K562 (cell line): Measurements from ENCODE around the gene USP49. TPM values are rescaled to one million over a fixed set of nuclear protein-coding genes. Genes with fewer than 3 reads are reported as not detected.
A peak's percentile ranks its signal among the peaks of the same experiment; 100 is the strongest.

ENCODE experiments used
- CCNT2 ChIP-seq: IDR thresholded peaks from 2 replicates; pipeline ENCODE4 v1.6.1; 2011; ENCODE audit warnings: borderline replicate concordance, low read depth, mild to moderate bottlenecking, moderate library complexity, mixed read lengths, low read length; ENCODE audit not compliant: insufficient read length; ENCODE audit errors: extremely low read depth
- CEBPB ChIP-seq: fragments of 450-650 bp; IDR thresholded peaks from 2 replicates; pipeline ENCODE4 v1.6.1; 2016; ENCODE audit warnings: missing genetic modification characterization, missing compliant biosample characterization
- HMG20B ChIP-seq: fragments of 250-450 bp; sonication (Bioruptor Pico); IDR thresholded peaks from 2 replicates; pipeline ENCODE4 v1.5.0; 2021; ENCODE audit warnings: mild to moderate bottlenecking
- HMGXB4 ChIP-seq: sonication (generic); formaldehyde crosslinking; IDR thresholded peaks from 2 replicates; pipeline ENCODE4 v1.8.1; 2023; ENCODE audit warnings: mild to moderate bottlenecking, missing genetic modification reagents
- MAZ ChIP-seq, 2 experiments: fragments of 450-650 bp in 1 of 2; sonication (generic) in 1 of 2; formaldehyde crosslinking; IDR thresholded peaks in 1 of 2; conservative IDR thresholded peaks in 1 of 2; 2 replicates each; pipeline versions ENCODE4 v1.4.0 to v1.5.0; 2020; ENCODE audit warnings: mild to moderate bottlenecking in 1 of 2, missing genetic modification reagents in 1 of 2
- NEUROD1 ChIP-seq: fragments of 150-350 bp; IDR thresholded peaks from 2 replicates; pipeline ENCODE4 v1.6.1; 2014; ENCODE audit warnings: borderline replicate concordance, low read length, low read depth; ENCODE audit not compliant: partially characterized antibody
- NFIC ChIP-seq: fragments of 450-650 bp; IDR thresholded peaks from 2 replicates; pipeline ENCODE4 v1.6.1; 2017; ENCODE audit warnings: mild to moderate bottlenecking, inconsistent platforms
- REST ChIP-seq, 2 experiments: fragments of 450-650 bp; formaldehyde crosslinking in 1 of 2; IDR thresholded peaks; 2 replicates each; pipeline versions ENCODE4 v1.4.0 to v1.6.1; 2014 to 2020; ENCODE audit warnings: mild to moderate bottlenecking in 2 of 2, borderline replicate concordance in 1 of 2, low read depth in 1 of 2
- YY1 ChIP-seq, 3 experiments: IDR thresholded peaks; 2 replicates each; pipeline ENCODE4 v1.6.1; 2011; ENCODE audit warnings: low read length in 2 of 3, mild to moderate bottlenecking in 2 of 3, moderate library complexity in 2 of 3, borderline replicate concordance in 1 of 3, control low read depth in 1 of 3, low read depth in 1 of 3; ENCODE audit not compliant: insufficient read depth in 3 of 3, insufficient replicate concordance in 2 of 3, control insufficient read depth in 1 of 3, insufficient read length in 1 of 3; ENCODE audit errors: extremely low read depth in 1 of 3
- ZNF707 ChIP-seq: fragments of 250-450 bp; sonication (Bioruptor Pico); conservative IDR thresholded peaks from 2 replicates; pipeline ENCODE4 v1.8.0; 2022; ENCODE audit warnings: inconsistent platforms, mild to moderate bottlenecking, moderate library complexity
- polyA plus RNA-seq, 8 experiments: library from polyadenylated mRNA; depleted of rRNA in 4 of 8; stranded (reverse) in 5 of 8; unstranded in 3 of 8; fragments of >200 nt; fragmentation: Nextera tagmentation in 2 of 8; fragmentation: Illumina TruSeq in 1 of 8; extraction: Ambion mirVana in 2 of 8; extraction: Trizol in 1 of 8; gene quantifications; 2 replicates each; pipeline versions ENCODE4 v1.2.1 to v1.2.3, GENCODE V29; 2011 to 2014; ENCODE audit warnings: inconsistent platforms in 1 of 8, missing spikeins in 1 of 8
- total RNA-seq, 7 experiments: library from RNA; depleted of rRNA in 6 of 7; stranded (reverse); fragments of >200 nt in 6 of 7; fragmentation: Illumina TruSeq in 2 of 7; extraction: Trizol in 2 of 7; gene quantifications; 2 replicates each; pipeline versions ENCODE4 v1.2.1 to v1.2.3, GENCODE V29; 2011 to 2021; ENCODE audit warnings: low replicate concordance in 1 of 7

The USP49 gene
- total and polyA plus RNA-seq, 9 of the 15 experiments (the other 6 are each of a cell fraction or from before 2014, with no cell fraction given) = 1.0 to 9.9 (median 6.5) TPM

GRCh38 chr6:41939176-41939847, 44.1 kb upstream of the USP49 start (continued):
- peak; percentile 90 to 94 for TF ChIP-seq MAZ (CRISPR knock-in tag; conservative IDR thresholded peaks at IDR 0.05 in 1 of 2, IDR thresholded peaks at IDR 0.05 in 1 of 2)
- TF ChIP-seq CEBPB = peak; percentile 97
- TF ChIP-seq REST (IDR thresholded peaks at IDR 0.05; ENCODE audit: borderline replicate concordance) = peak; percentile 53; the same call in 1 of the 2 replicates
- TF ChIP-seq REST (CRISPR knock-in tag; IDR thresholded peaks at IDR 0.05; ENCODE audit: low read depth) = no peak
- TF ChIP-seq NFIC = peak; percentile 57
- TF ChIP-seq CCNT2 = no peak
- peak; percentile 61 for TF ChIP-seq NEUROD1
- no peak for TF ChIP-seq HMG20B
- TF ChIP-seq HMGXB4 (CRISPR knock-in tag) = no peak
- TF ChIP-seq ZNF707 (CRISPR knock-in tag) = no peak
- peak in 2 of 3 experiments; percentile 19 to 40 for TF ChIP-seq YY1 (IDR thresholded peaks at IDR 0.05; ENCODE audit: borderline replicate concordance in 1 of 3, control insufficient read depth in 1 of 3, extremely low read depth in 1 of 3, insufficient read depth in 3 of 3, insufficient read length in 1 of 3, insufficient replicate concordance in 2 of 3, low read depth in 1 of 3, low read length in 2 of 3)
